Upper lobe of left lung (tissue), 4 donors: ENCODE results near the gene FAM53B.

Experiments
- CTCF ChIP-seq, 6 experiments: fragments of 450-650 bp in 4 of 6; fragments of 200-600 bp in 2 of 6; sonication (generic) in 2 of 6; IDR thresholded peaks; one replicate each; pipeline ENCODE4 v1.5.1; 2016 to 2019; ENCODE audit warnings: antibody characterized with exemption in 6 of 6
- EP300 ChIP-seq, 4 donors: sonication (generic); formaldehyde crosslinking; IDR thresholded peaks; one replicate each; pipeline ENCODE4 v1.5.1; 2017; ENCODE audit warnings: antibody characterized with exemption in 4 of 4, control low read depth in 2 of 4
- POLR2A ChIP-seq, 4 donors: fragments of 450-650 bp; IDR thresholded peaks; one replicate each; pipeline ENCODE4 v1.5.1; 2016 to 2017; ENCODE audit warnings: antibody characterized with exemption in 4 of 4, mild to moderate bottlenecking in 2 of 4
- POLR2AphosphoS5 ChIP-seq, 2 donors: sonication (generic); formaldehyde crosslinking; IDR thresholded peaks; one replicate each; pipeline ENCODE4 v1.5.1; 2017; ENCODE audit warnings: antibody characterized with exemption in 2 of 2

GRCh38 chr10:124600051-124600880 is 143.9 kb downstream of the FAM53B start:
- TF ChIP-seq CTCF (IDR thresholded peaks at IDR 0.05) (no peak), POLR2A (IDR thresholded peaks at IDR 0.05) (no peak), EP300 (IDR thresholded peaks at IDR 0.05) (no peak), POLR2AphosphoS5 (IDR thresholded peaks at IDR 0.05) (no peak)
